Body of pancreas (tissue), 4 donors: Measurements from ENCODE around the gene SSR1. TPM values are rescaled to one million over a fixed set of nuclear protein-coding genes. Genes with fewer than 3 reads are reported as not detected.

Source experiments
- ATAC-seq: fragments of 150-250 bp; one replicate; pipeline ENCODE4 v1.9.1; 2016
- DNase-seq, 4 donors: peaks; one replicate each; pipeline ENCODE4 v3.0.0-alpha.2; 2019
- H3K27ac ChIP-seq, 4 donors: fragments of 200-600 bp; sonication (generic); 1 replicate in 3 of 4; 2 replicates in 1 of 4; pipeline versions ENCODE4 v1.5.1 to v1.6.1; 2016 to 2019; ENCODE audit warnings: mild to moderate bottlenecking in 1 of 4, mixed read lengths in 1 of 4, moderate library complexity in 1 of 4
- H3K27me3 ChIP-seq, 2 donors: fragments of 200-600 bp; sonication (generic); one replicate each; pipeline ENCODE4 v1.6.0; 2016; ENCODE audit warnings: mild to moderate bottlenecking in 1 of 2
- H3K36me3 ChIP-seq, 2 donors: fragments of 200-600 bp; sonication (generic); replicated peaks in 1 of 2; 2 replicates each; pipeline ENCODE4 v1.5.1; 2016; ENCODE audit warnings: low read depth in 2 of 2; ENCODE audit not compliant: insufficient read depth in 1 of 2
- H3K4me1 ChIP-seq: fragments of 200-600 bp; sonication (generic); one replicate; pipeline ENCODE4 v1.6.0; 2016
- H3K4me3 ChIP-seq, 2 donors: fragments of 200-600 bp; sonication (generic); 1 replicate in 1 of 2; 2 replicates in 1 of 2; pipeline ENCODE4 v1.5.1; 2016 to 2019
- H3K9me3 ChIP-seq, 3 donors: fragments of 200-600 bp; sonication (generic); 1 replicate in 2 of 3; 2 replicates in 1 of 3; pipeline ENCODE4 v1.5.1; 2016
- POLR2A ChIP-seq, 3 donors: fragments of 450-650 bp; IDR thresholded peaks; one replicate each; pipeline ENCODE4 v1.6.1; 2016; ENCODE audit warnings: antibody characterized with exemption in 3 of 3, mild to moderate bottlenecking in 2 of 3
- WGBS, 2 donors: methylation state at CpG; one replicate each; pipeline ENCODE4 v1.1.5; 2017; 5-methylcytosine and 5-hydroxymethylcytosine counted together
- intact Hi-C: fragments of 100-400 bp; cut with DNase I; formaldehyde crosslinking; loops from one replicate; pipeline ENCODE4 v1.15.1; 2023
- total RNA-seq, 2 donors: library from RNA; depleted of rRNA; stranded (reverse); fragments of >200 nt; gene quantifications; one replicate each; pipeline ENCODE4 v1.1.0, GENCODE V29; 2016
- TF ChIP-seq, protein P1 (sequence below), 7 experiments: fragments of 450-650 bp in 4 of 7; fragments of 200-600 bp in 3 of 7; sonication (generic) in 3 of 7; IDR thresholded peaks; one replicate each; pipeline ENCODE4 v1.5.1; 2016 to 2019; ENCODE audit warnings: antibody characterized with exemption in 7 of 7

SSR1 gene
- total RNA-seq, 2 donors from 2014 or later = 50.1 TPM

DNA sequence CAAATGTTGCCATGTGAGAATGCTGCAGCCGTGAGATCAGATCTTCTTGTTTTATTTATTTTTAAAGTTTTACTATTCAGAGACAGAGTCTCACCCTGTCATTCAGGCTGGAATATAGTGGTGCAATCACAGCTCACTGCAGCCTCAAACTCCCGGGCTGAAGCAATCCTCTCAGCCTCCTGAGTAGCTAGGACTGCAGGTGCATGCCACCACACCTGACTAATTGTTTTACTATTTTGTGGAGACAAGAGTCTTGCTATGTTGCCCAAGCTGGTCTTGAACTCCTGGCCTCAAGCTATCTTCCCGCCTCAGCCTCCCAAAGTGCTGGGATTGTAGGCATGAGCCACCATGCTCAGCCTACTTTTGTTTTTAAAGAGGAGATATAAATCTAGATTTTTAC is 22.5 kb upstream of the SSR1 start:
- intact Hi-C loops = no loop called here
- no peak overlapping the region for H3K4me3 ChIP-seq
- no peaks in the 10 kb centered on the region for H3K36me3 ChIP-seq
- TF ChIP-seq, protein P1, sequence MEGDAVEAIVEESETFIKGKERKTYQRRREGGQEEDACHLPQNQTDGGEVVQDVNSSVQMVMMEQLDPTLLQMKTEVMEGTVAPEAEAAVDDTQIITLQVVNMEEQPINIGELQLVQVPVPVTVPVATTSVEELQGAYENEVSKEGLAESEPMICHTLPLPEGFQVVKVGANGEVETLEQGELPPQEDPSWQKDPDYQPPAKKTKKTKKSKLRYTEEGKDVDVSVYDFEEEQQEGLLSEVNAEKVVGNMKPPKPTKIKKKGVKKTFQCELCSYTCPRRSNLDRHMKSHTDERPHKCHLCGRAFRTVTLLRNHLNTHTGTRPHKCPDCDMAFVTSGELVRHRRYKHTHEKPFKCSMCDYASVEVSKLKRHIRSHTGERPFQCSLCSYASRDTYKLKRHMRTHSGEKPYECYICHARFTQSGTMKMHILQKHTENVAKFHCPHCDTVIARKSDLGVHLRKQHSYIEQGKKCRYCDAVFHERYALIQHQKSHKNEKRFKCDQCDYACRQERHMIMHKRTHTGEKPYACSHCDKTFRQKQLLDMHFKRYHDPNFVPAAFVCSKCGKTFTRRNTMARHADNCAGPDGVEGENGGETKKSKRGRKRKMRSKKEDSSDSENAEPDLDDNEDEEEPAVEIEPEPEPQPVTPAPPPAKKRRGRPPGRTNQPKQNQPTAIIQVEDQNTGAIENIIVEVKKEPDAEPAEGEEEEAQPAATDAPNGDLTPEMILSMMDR (IDR thresholded peaks at IDR 0.05) = no peak
- TF ChIP-seq POLR2A (IDR thresholded peaks at IDR 0.05) = no peak
- no peak overlapping the region for H3K27ac ChIP-seq
- WGBS, 2 donors = 71% methylated on average over 3 of the region's 3 CpGs
- H3K4me1 ChIP-seq = no peaks in the 10 kb centered on the region
- no peaks in the 10 kb centered on the region for H3K27me3 ChIP-seq
- H3K9me3 ChIP-seq = no peaks in the 10 kb centered on the region
- ATAC-seq = no peak
- DNase-seq = no peak

DNA sequence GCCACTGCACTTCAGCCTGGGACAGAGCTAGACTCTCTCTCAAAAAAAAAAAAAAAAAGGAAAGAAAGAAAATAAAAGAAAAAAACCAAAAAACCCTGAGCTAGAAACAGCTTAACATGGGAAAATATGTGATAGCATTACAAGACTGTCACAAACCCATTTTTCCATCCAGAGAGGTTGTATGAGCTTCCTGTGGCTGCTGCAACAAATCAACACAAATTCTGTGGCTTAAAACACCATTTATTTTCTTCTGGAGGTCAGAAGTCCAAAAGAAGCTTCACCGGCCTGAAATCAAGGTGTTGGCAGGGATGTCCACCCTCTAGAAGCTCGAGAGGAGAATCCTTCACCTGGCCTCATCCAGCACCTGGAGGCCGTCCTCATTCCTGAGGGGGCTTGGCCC is 21.7 kb upstream of the SSR1 start:
- no peaks in the 10 kb centered on the region for H3K27me3 ChIP-seq
- TF ChIP-seq, protein P1 (IDR thresholded peaks at IDR 0.05) = no peak
- no peak for TF ChIP-seq POLR2A (IDR thresholded peaks at IDR 0.05)
- ATAC-seq (no peak), DNase-seq (no peak)
- WGBS, 2 donors = 81 to 93% methylated on average over 3 of the region's 3 CpGs
- intact Hi-C loops = no loop called here
- H3K36me3 ChIP-seq = no peaks in the 10 kb centered on the region
- no peak overlapping the region for H3K4me3 ChIP-seq
- H3K4me1 ChIP-seq = no peaks in the 10 kb centered on the region
- H3K9me3 ChIP-seq = no peaks in the 10 kb centered on the region
- H3K27ac ChIP-seq = no peak overlapping the region

DNA sequence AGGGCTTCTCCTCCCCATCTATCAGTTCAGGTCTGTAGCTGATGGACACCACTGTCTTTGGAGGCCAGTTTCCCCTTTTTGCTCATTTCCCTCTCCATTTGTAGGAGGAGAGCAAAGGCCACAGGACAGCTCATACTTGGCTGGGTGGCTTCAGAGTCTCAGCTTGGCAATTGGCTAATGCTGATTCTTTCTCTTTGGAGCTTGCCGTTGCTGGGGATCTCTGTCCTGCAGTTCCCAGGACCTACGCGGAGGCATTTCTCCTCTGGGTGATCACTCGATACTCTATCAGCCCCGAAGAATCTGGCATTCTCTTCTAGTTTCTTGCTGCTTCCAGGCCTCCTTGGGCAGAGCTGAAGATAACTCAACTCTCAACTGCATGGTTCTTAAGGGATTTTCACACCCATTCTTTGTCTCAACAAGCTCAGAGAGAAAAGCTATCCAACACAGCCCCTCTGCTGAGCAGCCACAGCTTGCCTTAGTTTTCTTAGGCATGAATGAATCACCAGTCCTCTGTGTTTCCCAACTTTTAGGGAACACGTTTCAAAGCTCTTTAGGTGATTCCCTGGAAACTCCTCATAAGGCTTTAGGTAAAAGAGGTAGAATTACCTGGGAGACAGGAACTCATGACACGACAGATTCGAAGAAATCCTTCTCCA is 19.2 kb upstream of the SSR1 start:
- intact Hi-C loops = no loop called here
- TF ChIP-seq, protein P1 (IDR thresholded peaks at IDR 0.05) = no peak
- TF ChIP-seq POLR2A (IDR thresholded peaks at IDR 0.05) = no peak

DNA sequence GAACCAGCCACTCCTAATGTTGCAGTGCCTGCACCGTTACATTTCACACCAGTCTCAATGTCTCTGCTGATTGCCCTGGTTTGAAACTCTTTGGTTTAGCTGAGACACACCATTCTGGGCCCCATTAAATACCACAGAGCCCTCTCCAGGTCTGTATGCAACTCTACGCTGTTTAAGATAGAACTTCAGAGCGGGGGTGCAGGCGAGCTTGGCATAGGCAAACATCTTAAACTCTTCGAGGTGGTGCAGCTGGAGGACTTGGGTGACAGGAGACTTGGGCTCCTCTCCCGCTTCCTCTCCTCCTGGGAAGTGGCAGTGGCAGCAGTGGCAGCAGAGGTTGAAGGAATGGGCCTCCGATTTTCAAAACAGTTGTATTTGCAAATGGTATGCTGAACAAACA is 18.5 kb upstream of the SSR1 start:
- Histone ChIP-seq H3K27me3 (no peaks in the 10 kb centered on the region), H3K4me3 (no peak overlapping the region), H3K27ac (no peak overlapping the region), H3K36me3 (no peaks in the 10 kb centered on the region), H3K4me1 (no peaks in the 10 kb centered on the region), H3K9me3 (no peaks in the 10 kb centered on the region)
- TF ChIP-seq, protein P1 (IDR thresholded peaks at IDR 0.05) = no peak
- no peak for TF ChIP-seq POLR2A (IDR thresholded peaks at IDR 0.05)
- 78 to 80% methylated on average over 5 to 7 of the region's 7 CpGs for WGBS, 2 donors
- ATAC-seq (no peak), DNase-seq (no peak)
- intact Hi-C loops = no loop called here

More for the DNA sequence above, 19.2 kb upstream of the SSR1 start:
- H3K4me1 ChIP-seq = no peaks in the 10 kb centered on the region
- ATAC-seq (no peak), DNase-seq (no peak)
- no peaks in the 10 kb centered on the region for H3K36me3 ChIP-seq
- H3K27me3 ChIP-seq = no peaks in the 10 kb centered on the region
- no peak overlapping the region for H3K27ac ChIP-seq
- H3K4me3 ChIP-seq = no peak overlapping the region
- WGBS, 2 donors = 78 to 82% methylated on average over 8 of the region's 8 CpGs
- H3K9me3 ChIP-seq = no peaks in the 10 kb centered on the region

DNA sequence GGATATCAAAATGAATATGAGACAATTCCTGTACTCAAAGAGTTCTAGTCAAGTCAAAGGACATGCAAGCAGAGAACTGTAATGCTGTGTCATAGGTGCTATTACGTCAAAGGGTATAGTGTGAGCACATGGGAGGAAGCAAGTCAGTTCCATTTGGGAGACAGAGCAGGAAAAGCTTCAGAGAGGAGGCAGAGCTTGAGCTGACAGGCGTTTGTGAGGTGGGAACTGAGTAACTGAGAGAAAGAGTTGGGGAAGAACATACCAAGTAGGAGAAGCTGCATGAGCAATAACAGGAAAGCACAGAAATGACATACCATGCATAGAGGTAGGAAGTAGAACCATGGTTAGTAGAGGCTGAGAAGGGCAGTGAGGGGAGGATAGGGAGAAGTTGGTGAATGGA is 15.2 kb upstream of the SSR1 start:
- H3K4me1 ChIP-seq = no peaks in the 10 kb centered on the region
- H3K27ac ChIP-seq = no peak overlapping the region
- 29 to 48% methylated on average over 2 of the region's 2 CpGs for WGBS, 2 donors
- TF ChIP-seq, protein P1 (IDR thresholded peaks at IDR 0.05) = no peak
- TF ChIP-seq POLR2A (IDR thresholded peaks at IDR 0.05) = no peak
- no peaks in the 10 kb centered on the region for H3K9me3 ChIP-seq
- no peaks in the 10 kb centered on the region for H3K27me3 ChIP-seq
- no peak overlapping the region for H3K4me3 ChIP-seq
- ATAC-seq (no peak), DNase-seq (no peak)
- H3K36me3 ChIP-seq = no peaks in the 10 kb centered on the region
- intact Hi-C loops = no loop called here
